GM12891 (cell line): Measurements from ENCODE around the gene SLC25A36.

Source experiments
- POLR2A ChIP-seq: IDR thresholded peaks from 2 replicates; pipeline ENCODE4 v1.6.1; 2011; ENCODE audit warnings: low read depth, low read length, control low read depth
- POLR2AphosphoS5 ChIP-seq: IDR thresholded peaks from 2 replicates; pipeline ENCODE4 v1.6.1; 2011; ENCODE audit warnings: low read depth, low read length, control low read depth
- SPI1 ChIP-seq: IDR thresholded peaks from 2 replicates; pipeline ENCODE4 v1.6.1; 2011; ENCODE audit warnings: low read depth, low read length, control low read depth
- TAF1 ChIP-seq: IDR thresholded peaks from 2 replicates; pipeline ENCODE4 v1.6.1; 2011; ENCODE audit warnings: low read depth, low read length, control low read depth

DNA sequence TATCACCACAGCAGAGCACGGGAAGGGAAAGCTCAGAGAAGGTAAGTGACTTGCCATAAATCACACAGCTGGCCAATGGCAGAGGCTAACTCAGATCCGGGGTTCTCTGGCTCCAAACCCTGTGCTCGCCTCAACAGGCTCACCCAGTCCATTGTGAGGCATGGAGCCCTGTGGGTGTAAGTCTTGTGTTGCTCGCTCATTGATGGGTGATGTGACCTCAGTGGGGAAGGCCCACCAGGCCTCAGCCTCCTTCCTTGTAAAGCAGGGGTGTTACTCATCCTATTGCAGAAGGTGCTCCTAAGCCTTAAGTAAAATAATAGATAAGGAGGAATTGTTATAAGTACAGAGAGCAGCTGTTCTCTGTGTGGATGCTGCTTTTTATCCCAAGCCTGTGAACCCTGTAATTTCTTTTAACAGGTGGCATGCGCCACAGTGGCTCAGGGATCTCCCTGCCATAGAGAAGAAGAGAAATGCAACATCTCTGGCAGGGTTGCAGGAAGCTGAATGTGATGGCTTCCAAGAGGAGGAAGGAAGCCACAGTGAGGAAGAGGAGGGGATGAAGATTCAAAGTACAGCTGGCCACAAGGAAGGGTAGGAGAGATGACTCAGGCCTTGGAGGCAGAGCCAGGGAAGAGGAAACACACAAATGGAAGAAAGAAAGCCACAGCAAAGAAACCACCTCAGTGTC lies 78.7 kb downstream of the SLC25A36 start:
- TF ChIP-seq POLR2A (no peak), POLR2AphosphoS5 (no peak), TAF1 (no peak), SPI1 (no peak)
